Fibroblast of gingiva (primary cell): Measurements from ENCODE around the gene CRB2.

Experiments
- DNase-seq: peaks from one replicate; pipeline ENCODE4 v3.0.0-alpha.2; 2011; ENCODE audit warnings: low read depth

Gene CRB2

GRCh38 chr9:123364241-123364824 is 8.3 kb downstream of the CRB2 start:
- DNase-seq = no peak

- DNase-seq = no peak
Observed at GRCh38 chr9:123365287-123365880, 9.4 kb downstream of the CRB2 start.

- no peak for DNase-seq
Observed at GRCh38 chr9:123365881-123366528, 10.0 kb downstream of the CRB2 start.

GRCh38 chr9:123368023-123368422 is 12.0 kb downstream of the CRB2 start:
- DNase-seq = no peak

GRCh38 chr9:123368536-123369153 is 12.6 kb downstream of the CRB2 start:
- DNase-seq = no peak

- DNase-seq = no peak
Observed at GRCh38 chr9:123369296-123369695, 13.3 kb downstream of the CRB2 start.

- no peak for DNase-seq
Observed at GRCh38 chr9:123370108-123370507, 14.1 kb downstream of the CRB2 start.

- no peak for DNase-seq
Observed at GRCh38 chr9:123370526-123371227, 14.7 kb downstream of the CRB2 start.

- no peak for DNase-seq
Observed at GRCh38 chr9:123371228-123371584, 15.2 kb downstream of the CRB2 start.

- no peak for DNase-seq
Observed at GRCh38 chr9:123371805-123372590, 16.0 kb downstream of the CRB2 start.

- DNase-seq = no peak
Observed at GRCh38 chr9:123372766-123373446, 16.9 kb downstream of the CRB2 start.

GRCh38 chr9:123373447-123373923 is 17.5 kb downstream of the CRB2 start:
- no peak for DNase-seq

GRCh38 chr9:123373946-123374345 is 17.9 kb downstream of the CRB2 start:
- no peak for DNase-seq

- DNase-seq = no peak
Observed at GRCh38 chr9:123375469-123376132, 19.6 kb downstream of the CRB2 start.

- DNase-seq = no peak
Observed at GRCh38 chr9:123376218-123377071, 20.4 kb downstream of the CRB2 start.

GRCh38 chr9:123377211-123377971 is 21.4 kb downstream of the CRB2 start:
- no peak for DNase-seq

- no peak for DNase-seq
Observed at GRCh38 chr9:123378025-123378424, 22.0 kb downstream of the CRB2 start.

- no peak for DNase-seq
Observed at GRCh38 chr9:123378956-123379660, 23.1 kb downstream of the CRB2 start.
